GM12864 (cell line): ENCODE results near the gene ARMS2.

Source experiments
- DNase-seq: peaks from one replicate; pipeline ENCODE4 v3.0.0-alpha.2; 2011; ENCODE audit warnings: low read depth
- H3K4me3 ChIP-seq: 2 replicates; pipeline ENCODE4 v1.5.1; 2011; ENCODE audit warnings: mild to moderate bottlenecking, low read depth, low read length, control low read depth
- CTCF ChIP-seq: IDR thresholded peaks from 2 replicates; pipeline ENCODE4 v1.5.1; 2011; ENCODE audit warnings: low read depth, mild to moderate bottlenecking, moderate library complexity, low read length, control low read depth, inconsistent platforms; ENCODE audit errors: missing control alignments

Gene ARMS2

GRCh38 chr10:122420624-122421007 lies 33.8 kb upstream of the ARMS2 start:
- no peak overlapping the region for H3K4me3 ChIP-seq
- DNase-seq = no peak
- no peak for TF ChIP-seq CTCF

DNA sequence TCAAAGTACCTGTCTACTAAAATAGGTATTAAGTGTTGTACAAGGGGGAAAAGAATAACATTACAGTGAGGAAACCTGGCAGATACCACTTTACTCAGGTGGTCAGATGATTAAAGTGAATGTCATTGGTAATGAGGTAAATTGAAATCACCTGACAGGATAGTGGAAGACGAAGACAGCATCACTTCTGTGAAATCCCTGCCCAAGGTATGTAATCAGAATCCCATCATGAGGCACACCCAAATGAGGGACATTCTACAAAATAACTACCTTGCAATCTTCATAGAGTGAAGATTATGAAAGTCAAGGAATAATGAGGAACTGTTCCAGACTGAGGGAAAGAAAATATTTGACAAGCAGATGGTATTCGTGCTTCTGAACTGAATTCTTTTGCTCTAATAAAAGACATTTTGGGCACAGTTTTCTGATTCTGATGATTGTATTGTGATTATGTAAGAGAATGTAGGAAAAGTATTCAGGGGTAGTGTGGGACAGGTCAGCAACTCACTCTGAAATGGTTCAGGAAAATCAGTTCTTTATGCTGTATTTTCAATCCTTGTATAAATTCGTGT lies 33.3 kb upstream of the ARMS2 start:
- no peak for DNase-seq
- H3K4me3 ChIP-seq = no peak overlapping the region

DNA sequence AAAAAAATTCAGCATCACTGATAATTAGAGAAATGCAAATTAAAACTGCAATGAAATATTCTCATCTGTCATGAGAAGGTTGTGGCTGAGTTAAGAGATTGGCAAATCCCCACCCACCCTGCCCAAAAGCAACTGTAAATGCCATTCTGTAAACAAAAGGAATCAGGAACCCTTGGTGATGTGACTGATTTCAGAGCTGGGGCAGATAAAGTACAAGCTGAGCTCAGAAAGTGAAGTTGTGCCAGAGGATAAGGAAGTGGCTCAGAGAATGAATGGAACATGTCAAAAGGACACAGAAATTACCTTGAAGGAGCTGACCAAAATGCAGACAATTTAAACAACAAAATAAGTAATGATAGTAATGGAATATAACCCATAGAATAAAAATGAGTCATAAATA lies 32.7 kb upstream of the ARMS2 start:
- no peak for TF ChIP-seq CTCF
- no peak overlapping the region for H3K4me3 ChIP-seq
- no peak for DNase-seq

More for the DNA sequence above, 33.3 kb upstream of the ARMS2 start:
- TF ChIP-seq CTCF = no peak

GRCh38 chr10:122422266-122422989 lies 32.0 kb upstream of the ARMS2 start:
- H3K4me3 ChIP-seq = no peak overlapping the region
- no peak for TF ChIP-seq CTCF
- no peak for DNase-seq

- no peak overlapping the region for H3K4me3 ChIP-seq
- no peak for TF ChIP-seq CTCF
- no peak for DNase-seq
These were observed 30.4 kb upstream of the ARMS2 start for GRCh38 chr10:122424059-122424458.

DNA sequence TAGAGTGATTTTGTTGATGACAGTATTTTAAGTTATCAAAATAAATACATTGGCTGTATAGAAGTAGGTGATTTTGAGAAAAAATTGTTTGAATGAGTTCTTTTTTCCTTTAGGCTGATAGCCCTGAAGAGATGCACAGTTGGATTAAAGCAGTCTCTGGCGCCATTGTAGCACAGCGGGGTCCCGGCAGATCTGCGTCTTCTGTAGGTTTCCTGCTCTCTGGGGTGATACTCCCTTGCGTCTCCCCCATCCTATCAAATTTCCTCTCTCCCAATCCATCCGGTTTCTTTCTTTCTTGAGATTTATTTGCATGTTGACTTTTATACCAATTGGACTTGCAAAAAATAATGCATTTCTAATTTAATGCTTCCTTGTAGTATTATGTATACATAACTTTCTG lies 27.6 kb upstream of the ARMS2 start:
- H3K4me3 ChIP-seq = no peak overlapping the region
- TF ChIP-seq CTCF = no peak
- no peak for DNase-seq

GRCh38 chr10:122427280-122427679 lies 27.2 kb upstream of the ARMS2 start:
- TF ChIP-seq CTCF = no peak
- DNase-seq = no peak
- H3K4me3 ChIP-seq = no peak overlapping the region
